Esophagus muscularis mucosa (tissue), 4 donors: ENCODE data around the gene WIF1.

Source experiments
- CTCF ChIP-seq, 3 experiments: fragments of 200-600 bp in 2 of 3; fragments of 450-650 bp in 1 of 3; sonication (generic) in 2 of 3; IDR thresholded peaks; one replicate each; pipeline ENCODE4 v1.5.1; 2017 to 2019; ENCODE audit warnings: antibody characterized with exemption in 3 of 3, mild to moderate bottlenecking in 2 of 3, moderate library complexity in 1 of 3
- EP300 ChIP-seq: sonication (generic); formaldehyde crosslinking; IDR thresholded peaks from one replicate; pipeline ENCODE4 v1.6.1; 2017; ENCODE audit warnings: antibody characterized with exemption
- POLR2A ChIP-seq: fragments of 450-650 bp; IDR thresholded peaks from one replicate; pipeline ENCODE4 v1.6.1; 2017; ENCODE audit warnings: antibody characterized with exemption, moderate library complexity, mild to moderate bottlenecking, low read depth
- POLR2AphosphoS5 ChIP-seq, 2 donors: sonication (generic); formaldehyde crosslinking; IDR thresholded peaks; one replicate each; pipeline ENCODE4 v1.6.1; 2017; ENCODE audit warnings: antibody characterized with exemption in 2 of 2

- TF ChIP-seq CTCF (IDR thresholded peaks at IDR 0.05), result no peak
- TF ChIP-seq EP300, result no peak
- no peak for TF ChIP-seq POLR2A
- no peak for TF ChIP-seq POLR2AphosphoS5 (IDR thresholded peaks at IDR 0.05)
Measured at GRCh38 chr12:65113621-65114035, 7.5 kb downstream of the WIF1 start.
